Memory B cell (primary cell): ENCODE results near the gene PDCD1LG2.
"Not testable (repeated sequence)": the region's sequence is repeated elsewhere in the genome, so short reads cannot be mapped to it uniquely, and the experiment has no call there.

Source experiments
- ATAC-seq: fragments of 150-1000 bp; cut with Tn5 transposase; 2 replicates; pipeline ENCODE4 v1.10.0; 2021; ENCODE audit warnings: low read depth, mild to moderate bottlenecking, moderate library complexity
- DNase-seq, 2 donors: peaks; one replicate each; pipeline ENCODE4 v3.0.0; 2022; ENCODE audit warnings: low spot score in 2 of 2
- H3K27ac Mint-ChIP-seq: one replicate; pipeline ENCODE4 v1.8.0; 2022; ENCODE audit warnings: mild to moderate bottlenecking, moderate library complexity, mixed read lengths
- H3K27me3 Mint-ChIP-seq: one replicate; pipeline ENCODE4 v1.8.0; 2022; ENCODE audit warnings: mixed read lengths
- H3K36me3 Mint-ChIP-seq: one replicate; pipeline ENCODE4 v1.8.0; 2022; ENCODE audit warnings: mild to moderate bottlenecking, mixed read lengths
- H3K4me1 Mint-ChIP-seq: one replicate; pipeline ENCODE4 v1.8.0; 2022; ENCODE audit warnings: mixed read lengths
- H3K4me3 Mint-ChIP-seq: one replicate; pipeline ENCODE4 v1.8.0; 2022; ENCODE audit warnings: mild to moderate bottlenecking, moderate library complexity, mixed read lengths
- H3K9me3 Mint-ChIP-seq: one replicate; pipeline ENCODE4 v1.8.0; 2022; ENCODE audit warnings: mixed read lengths

Gene PDCD1LG2

GRCh38 chr9:5578018-5578697, 67.8 kb downstream of the PDCD1LG2 start:
- Mint-ChIP-seq H3K27ac (no peak overlapping the region), H3K27me3 (no peaks in the 10 kb centered on the region), H3K4me1 (peaks cover 17% of the 10 kb centered on the region), H3K36me3 (peaks cover 11% of the 10 kb centered on the region), H3K9me3 (peaks cover 2% of the 10 kb centered on the region), H3K4me3 (no peak overlapping the region)
- ATAC-seq, result no peak
- no peak for DNase-seq

- no peak overlapping the region for H3K27ac Mint-ChIP-seq
These were observed 68.4 kb downstream of the PDCD1LG2 start for GRCh38 chr9:5578698-5579085.

GRCh38 chr9:5579881-5580280, 69.5 kb downstream of the PDCD1LG2 start:
- ATAC-seq, result no peak
- H3K9me3 Mint-ChIP-seq, result peaks cover 2% of the 10 kb centered on the region
- H3K27me3 Mint-ChIP-seq, result no peaks in the 10 kb centered on the region
- no peak overlapping the region for H3K4me3 Mint-ChIP-seq
- peaks cover 18% of the 10 kb centered on the region for H3K36me3 Mint-ChIP-seq
- H3K4me1 Mint-ChIP-seq, result peaks cover 24% of the 10 kb centered on the region
- H3K27ac Mint-ChIP-seq, result no peak overlapping the region
- no peak for DNase-seq

More at GRCh38 chr9:5578698-5579085, 68.4 kb downstream of the PDCD1LG2 start:
- H3K9me3 Mint-ChIP-seq, result peaks cover 2% of the 10 kb centered on the region
- H3K4me1 Mint-ChIP-seq, result peaks cover 22% of the 10 kb centered on the region
- no peak for ATAC-seq
- H3K36me3 Mint-ChIP-seq, result peaks cover 13% of the 10 kb centered on the region
- H3K27me3 Mint-ChIP-seq, result no peaks in the 10 kb centered on the region
- H3K4me3 Mint-ChIP-seq, result no peak overlapping the region
- no peak for DNase-seq

GRCh38 chr9:5580650-5581049, 70.3 kb downstream of the PDCD1LG2 start:
- H3K27me3 Mint-ChIP-seq, result no peaks in the 10 kb centered on the region
- H3K4me1 Mint-ChIP-seq, result peaks cover 24% of the 10 kb centered on the region
- H3K27ac Mint-ChIP-seq, result peak overlapping the region; percentile 43
- ATAC-seq (no peak), DNase-seq (no peak)
- H3K9me3 Mint-ChIP-seq, result no peaks in the 10 kb centered on the region
- H3K4me3 Mint-ChIP-seq, result no peak overlapping the region
- H3K36me3 Mint-ChIP-seq, result peaks cover 15% of the 10 kb centered on the region

GRCh38 chr9:5581706-5582105, 71.4 kb downstream of the PDCD1LG2 start:
- not testable (repeated sequence) for H3K27me3 Mint-ChIP-seq, H3K27ac Mint-ChIP-seq, H3K4me3 Mint-ChIP-seq, ATAC-seq, DNase-seq, H3K9me3 Mint-ChIP-seq
- Mint-ChIP-seq H3K36me3 (peaks cover 15% of the 10 kb centered on the region), H3K4me1 (peaks cover 31% of the 10 kb centered on the region)

GRCh38 chr9:5582835-5583195, 72.5 kb downstream of the PDCD1LG2 start:
- Mint-ChIP-seq H3K27me3 (no peaks in the 10 kb centered on the region), H3K9me3 (no peaks in the 10 kb centered on the region), H3K4me1 (peaks cover 32% of the 10 kb centered on the region), H3K36me3 (peaks cover 11% of the 10 kb centered on the region), H3K4me3 (peak overlapping the region; percentile 17), H3K27ac (peak overlapping the region; percentile 89)
- DNase-seq (peak; percentile 27 to 46), ATAC-seq (peak; percentile 92)

- no peak overlapping the region for H3K4me3 Mint-ChIP-seq
These were observed 76.1 kb downstream of the PDCD1LG2 start for GRCh38 chr9:5586391-5586802.

GRCh38 chr9:5587024-5587423, 76.7 kb downstream of the PDCD1LG2 start:
- ATAC-seq (no peak), DNase-seq (no peak)
- peaks cover 7% of the 10 kb centered on the region for H3K36me3 Mint-ChIP-seq
- H3K4me1 Mint-ChIP-seq, result peaks cover 30% of the 10 kb centered on the region
- no peaks in the 10 kb centered on the region for H3K9me3 Mint-ChIP-seq
- H3K27ac Mint-ChIP-seq, result peak overlapping the region; percentile 67
- H3K4me3 Mint-ChIP-seq, result no peak overlapping the region
- no peaks in the 10 kb centered on the region for H3K27me3 Mint-ChIP-seq

More at GRCh38 chr9:5586391-5586802, 76.1 kb downstream of the PDCD1LG2 start:
- H3K27ac Mint-ChIP-seq, result peak overlapping the region; percentile 67
- no peaks in the 10 kb centered on the region for H3K27me3 Mint-ChIP-seq
- H3K4me1 Mint-ChIP-seq, result peaks cover 30% of the 10 kb centered on the region
- ATAC-seq, result peak; percentile 16
- H3K9me3 Mint-ChIP-seq, result no peaks in the 10 kb centered on the region
- DNase-seq, result no peak
- peaks cover 7% of the 10 kb centered on the region for H3K36me3 Mint-ChIP-seq

GRCh38 chr9:5592231-5592630, 81.9 kb downstream of the PDCD1LG2 start:
- DNase-seq (no peak), ATAC-seq (no peak)
- no peaks in the 10 kb centered on the region for H3K27me3 Mint-ChIP-seq
- peak overlapping the region; percentile 78 for H3K27ac Mint-ChIP-seq
- no peak overlapping the region for H3K4me3 Mint-ChIP-seq
- no peaks in the 10 kb centered on the region for H3K36me3 Mint-ChIP-seq
- H3K9me3 Mint-ChIP-seq, result no peaks in the 10 kb centered on the region
- H3K4me1 Mint-ChIP-seq, result peaks cover 24% of the 10 kb centered on the region

GRCh38 chr9:5592904-5593303, 82.6 kb downstream of the PDCD1LG2 start:
- peaks cover 4% of the 10 kb centered on the region for H3K36me3 Mint-ChIP-seq
- H3K9me3 Mint-ChIP-seq, result no peaks in the 10 kb centered on the region
- peaks cover 24% of the 10 kb centered on the region for H3K4me1 Mint-ChIP-seq
- DNase-seq, result no peak
- H3K27me3 Mint-ChIP-seq, result no peaks in the 10 kb centered on the region
- no peak overlapping the region for H3K4me3 Mint-ChIP-seq
- peak overlapping the region; percentile 64 for H3K27ac Mint-ChIP-seq
- no peak for ATAC-seq

- Mint-ChIP-seq H3K27me3 (no peaks in the 10 kb centered on the region), H3K36me3 (peaks cover 4% of the 10 kb centered on the region), H3K27ac (peak overlapping the region; percentile 49), H3K4me1 (peaks cover 24% of the 10 kb centered on the region), H3K9me3 (no peaks in the 10 kb centered on the region), H3K4me3 (peak overlapping the region; percentile 0)
- ATAC-seq (peak; percentile 83), DNase-seq (peak in 1 of 2 donors; percentile 47)
These were observed 83.6 kb downstream of the PDCD1LG2 start for GRCh38 chr9:5593904-5594303.

GRCh38 chr9:5596173-5596572, 85.8 kb downstream of the PDCD1LG2 start:
- ATAC-seq (no peak), DNase-seq (no peak)
- Mint-ChIP-seq H3K27ac (peak overlapping the region; percentile 85), H3K36me3 (peaks cover 4% of the 10 kb centered on the region), H3K27me3 (no peaks in the 10 kb centered on the region), H3K4me3 (no peak overlapping the region), H3K4me1 (peaks cover 26% of the 10 kb centered on the region), H3K9me3 (no peaks in the 10 kb centered on the region)

GRCh38 chr9:5608298-5609225, 98.2 kb downstream of the PDCD1LG2 start:
- no peak for DNase-seq
- H3K4me3 Mint-ChIP-seq, result peak overlapping the region; percentile 81
- peak; percentile 72 for ATAC-seq
- H3K27ac Mint-ChIP-seq, result peak overlapping the region; percentile 82
- peaks cover 2% of the 10 kb centered on the region for H3K36me3 Mint-ChIP-seq
- H3K4me1 Mint-ChIP-seq, result peaks cover 23% of the 10 kb centered on the region
- no peaks in the 10 kb centered on the region for H3K9me3 Mint-ChIP-seq
- H3K27me3 Mint-ChIP-seq, result no peaks in the 10 kb centered on the region

- Mint-ChIP-seq H3K27ac (peak overlapping the region; percentile 82), H3K27me3 (no peaks in the 10 kb centered on the region), H3K9me3 (no peaks in the 10 kb centered on the region), H3K4me3 (no peak overlapping the region), H3K4me1 (peaks cover 23% of the 10 kb centered on the region), H3K36me3 (peaks cover 2% of the 10 kb centered on the region)
- DNase-seq (no peak), ATAC-seq (no peak)
These were observed 98.9 kb downstream of the PDCD1LG2 start for GRCh38 chr9:5609226-5609596.
